Activated CD8-positive, alpha-beta memory T cell treated with anti-CD3 and anti-CD28 coated beads for 1 hour (primary cell): ENCODE results near the gene ATP8B2.
"Not testable (repeated sequence)": the region's sequence is repeated elsewhere in the genome, so short reads cannot be mapped to it uniquely, and the experiment has no call there.

Experiments
- DNase-seq, 2 donors: peaks; one replicate each; pipeline ENCODE4 v3.0.0-alpha.2; 2020; ENCODE audit warnings: low read depth in 1 of 2; ENCODE audit errors: extremely low read depth in 1 of 2

The ATP8B2 gene

GRCh38 chr1:154324241-154324640, 1.1 kb upstream of the ATP8B2 start:
- no peak for DNase-seq

GRCh38 chr1:154325583-154326545, 539 bp downstream of the ATP8B2 start:
- no peak for DNase-seq

GRCh38 chr1:154326546-154327465, 1.5 kb downstream of the ATP8B2 start:
- no peak for DNase-seq

GRCh38 chr1:154327466-154328317, 2.4 kb downstream of the ATP8B2 start:
- no peak for DNase-seq

- peak; percentile 61 to 86 for DNase-seq
Measured at GRCh38 chr1:154328318-154329151, 3.2 kb downstream of the ATP8B2 start.

GRCh38 chr1:154329152-154329521, 3.8 kb downstream of the ATP8B2 start:
- DNase-seq: no peak

GRCh38 chr1:154329551-154330131, 4.3 kb downstream of the ATP8B2 start:
- no peak for DNase-seq

- DNase-seq: no peak
Measured at GRCh38 chr1:154330669-154331068, 5.3 kb downstream of the ATP8B2 start.

- DNase-seq: no peak
Measured at GRCh38 chr1:154334079-154335024, 9.0 kb downstream of the ATP8B2 start.

- peak; percentile 85 to 89 for DNase-seq
Measured at GRCh38 chr1:154335025-154335714, 9.8 kb downstream of the ATP8B2 start.

- no peak for DNase-seq
Measured at GRCh38 chr1:154337253-154337894, 12.0 kb downstream of the ATP8B2 start.

GRCh38 chr1:154338875-154339274, 13.6 kb downstream of the ATP8B2 start:
- no peak for DNase-seq

- not testable (repeated sequence) for DNase-seq
Measured at GRCh38 chr1:154341366-154341765, 16.0 kb downstream of the ATP8B2 start.

- no peak for DNase-seq
Measured at GRCh38 chr1:154342132-154342531, 16.8 kb downstream of the ATP8B2 start.

- peak; percentile 42 to 62 for DNase-seq
Measured at GRCh38 chr1:154342836-154343472, 17.6 kb downstream of the ATP8B2 start.

- DNase-seq: peak; percentile 50 to 60
Measured at GRCh38 chr1:154344977-154345837, 19.9 kb downstream of the ATP8B2 start.
